ENCODE data around the gene CSPG4.
"Not testable (repeated sequence)": the region's sequence is repeated elsewhere in the genome, so short reads cannot be mapped to it uniquely, and the experiment has no call there.

CSPG4 gene

DNA sequence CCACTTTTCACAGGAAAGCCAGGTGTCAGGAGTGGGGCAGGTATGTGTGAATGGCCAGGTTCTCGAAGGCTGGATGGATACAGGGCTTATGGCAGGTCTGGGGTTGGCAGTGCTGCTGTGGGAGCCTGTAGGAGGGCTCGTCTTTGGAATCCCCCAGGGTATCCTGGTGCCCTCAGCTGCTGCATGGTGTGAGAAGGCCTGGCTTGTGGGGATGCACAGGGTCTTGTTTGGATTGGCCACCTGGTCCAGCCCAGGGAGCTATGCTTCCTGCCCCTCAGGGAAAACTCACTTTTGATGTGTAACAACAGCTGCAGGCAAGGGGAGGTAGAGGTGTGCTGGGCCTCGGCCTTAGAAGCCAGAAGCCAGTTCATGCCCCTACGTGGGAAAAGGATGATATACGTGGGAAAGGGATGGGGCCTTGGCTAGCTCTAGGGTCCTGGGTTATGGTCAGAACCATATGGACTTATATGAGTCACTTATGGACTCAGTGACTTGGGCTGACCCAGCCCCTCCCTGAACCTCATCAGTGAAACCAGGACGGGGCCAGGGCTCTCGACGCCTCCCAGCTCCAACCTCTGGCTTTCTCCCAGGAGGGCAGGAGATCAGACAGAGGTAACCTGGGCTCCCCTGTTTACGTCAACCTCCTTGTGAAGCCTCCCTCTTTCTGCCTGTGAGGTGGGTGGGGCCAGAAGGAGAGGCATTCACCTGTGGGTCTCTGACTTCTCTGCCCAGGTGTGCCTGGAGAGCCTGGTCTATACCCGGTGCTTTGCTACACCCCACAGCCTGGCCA lies 37.8 kb upstream of the CSPG4 start:
- TF ChIP-seq ZNF274 (IDR thresholded peaks at IDR 0.05; ENCODE audit: low read depth, low read length) = no peak
- H3K9me3 ChIP-seq (ENCODE audit: insufficient read depth, low read length) = no peaks in the 10 kb centered on the region
- no peaks in the 10 kb centered on the region for H3K4me1 ChIP-seq (ENCODE audit: insufficient read depth, insufficient read length)
- DNase-seq (ENCODE audit: low read depth, low spot score) = no peak
- H3K9ac ChIP-seq (ENCODE audit: insufficient read length, low read depth) = no peak overlapping the region
- H3K27me3 ChIP-seq (ENCODE audit: insufficient read depth, insufficient read length) = no peaks in the 10 kb centered on the region
- H3K36me3 ChIP-seq (ENCODE audit: insufficient read depth, insufficient read length, low read length) = no peaks in the 10 kb centered on the region
- H3K4me3 ChIP-seq (ENCODE audit: insufficient read length, low read depth) = no peak overlapping the region

DNA sequence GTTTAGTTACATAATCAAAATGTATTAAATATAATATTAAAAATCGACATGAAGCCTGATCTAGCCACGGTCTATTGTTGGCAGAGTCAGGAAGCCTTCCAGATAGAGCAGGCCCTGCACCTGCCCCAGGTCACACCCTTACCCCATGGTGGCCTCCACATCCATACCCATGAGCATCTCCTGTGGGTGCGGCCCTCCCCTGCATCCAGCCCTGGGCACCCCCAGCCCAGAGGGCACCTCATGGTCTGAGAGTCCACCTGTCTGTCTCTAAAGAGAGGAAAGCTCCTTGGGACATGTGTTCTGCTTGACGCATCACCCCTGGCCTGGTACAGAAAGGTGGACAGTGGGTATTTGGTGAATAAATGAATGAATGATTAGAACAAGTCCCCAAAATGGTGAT lies 37.2 kb upstream of the CSPG4 start:
- no peaks in the 10 kb centered on the region for H3K36me3 ChIP-seq (ENCODE audit: insufficient read depth, insufficient read length, low read length)
- H3K9ac ChIP-seq (ENCODE audit: insufficient read length, low read depth) = no peak overlapping the region
- TF ChIP-seq YY1 (IDR thresholded peaks at IDR 0.05; ENCODE audit: insufficient read depth, insufficient read length) (no peak), SUZ12 (IDR thresholded peaks at IDR 0.05; ENCODE audit: extremely low read depth, insufficient read depth, insufficient read length) (no peak), ZNF274 (IDR thresholded peaks at IDR 0.05; ENCODE audit: low read depth, low read length) (no peak)

GRCh38 chr15:75748882-75749281 lies 36.2 kb upstream of the CSPG4 start:
- not testable (repeated sequence) for H3K36me3 ChIP-seq (ENCODE audit: insufficient read depth, insufficient read length, low read length); H3K27me3 ChIP-seq (ENCODE audit: insufficient read depth, insufficient read length); H3K9ac ChIP-seq (ENCODE audit: insufficient read length, low read depth); H3K4me3 ChIP-seq (ENCODE audit: insufficient read length, low read depth); DNase-seq (ENCODE audit: low read depth, low spot score); H3K4me1 ChIP-seq (ENCODE audit: insufficient read depth, insufficient read length); H3K9me3 ChIP-seq (ENCODE audit: insufficient read depth, low read length)

More for the DNA sequence above, 37.2 kb upstream of the CSPG4 start:
- DNase-seq (ENCODE audit: low read depth, low spot score) = no peak
- H3K4me1 ChIP-seq (ENCODE audit: insufficient read depth, insufficient read length) = no peaks in the 10 kb centered on the region
- no peaks in the 10 kb centered on the region for H3K9me3 ChIP-seq (ENCODE audit: insufficient read depth, low read length)
- no peaks in the 10 kb centered on the region for H3K27me3 ChIP-seq (ENCODE audit: insufficient read depth, insufficient read length)
- H3K4me3 ChIP-seq (ENCODE audit: insufficient read length, low read depth) = no peak overlapping the region

GRCh38 chr15:75747121-75747520 lies 34.5 kb upstream of the CSPG4 start:
- H3K36me3 ChIP-seq (ENCODE audit: insufficient read depth, insufficient read length, low read length); DNase-seq (ENCODE audit: low read depth, low spot score); H3K4me1 ChIP-seq (ENCODE audit: insufficient read depth, insufficient read length); H3K4me3 ChIP-seq (ENCODE audit: insufficient read length, low read depth); H3K9ac ChIP-seq (ENCODE audit: insufficient read length, low read depth); H3K27me3 ChIP-seq (ENCODE audit: insufficient read depth, insufficient read length): not testable (repeated sequence)
- peaks cover 15% of the 10 kb centered on the region; the same call in 1 of the 2 replicates for H3K9me3 ChIP-seq (ENCODE audit: insufficient read depth, low read length)

DNA sequence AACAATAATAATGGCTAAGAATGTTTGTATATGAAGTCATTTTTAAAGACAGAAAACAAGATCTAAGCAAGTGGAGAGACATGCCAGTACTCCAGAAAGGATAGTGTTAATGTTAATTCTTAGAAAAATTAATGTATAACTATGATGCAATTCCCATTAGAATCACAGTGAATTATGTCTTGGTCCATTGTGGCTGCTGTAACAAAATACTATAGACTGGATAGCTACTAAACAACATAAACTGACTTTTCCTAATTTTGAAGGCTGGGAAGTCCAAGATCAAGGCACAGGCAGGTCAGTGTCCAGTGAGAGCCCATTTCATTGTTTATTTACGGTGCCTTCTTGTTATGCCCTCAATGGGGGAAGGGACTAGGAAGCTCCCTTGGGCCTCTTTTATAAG lies 32.7 kb upstream of the CSPG4 start:
- no peaks in the 10 kb centered on the region for H3K36me3 ChIP-seq (ENCODE audit: insufficient read depth, insufficient read length, low read length)
- peaks cover 5% of the 10 kb centered on the region for H3K27me3 ChIP-seq (ENCODE audit: insufficient read depth, insufficient read length)
- peaks cover 21% of the 10 kb centered on the region; the same call in 1 of the 2 replicates for H3K9me3 ChIP-seq (ENCODE audit: insufficient read depth, low read length)
- no peak for TF ChIP-seq SUZ12 (IDR thresholded peaks at IDR 0.05; ENCODE audit: extremely low read depth, insufficient read depth, insufficient read length)
- TF ChIP-seq YY1 (IDR thresholded peaks at IDR 0.05; ENCODE audit: insufficient read depth, insufficient read length) = no peak
- no peak for TF ChIP-seq ZNF274 (IDR thresholded peaks at IDR 0.05; ENCODE audit: low read depth, low read length)
- no peak overlapping the region for H3K9ac ChIP-seq (ENCODE audit: insufficient read length, low read depth)
- no peaks in the 10 kb centered on the region for H3K4me1 ChIP-seq (ENCODE audit: insufficient read depth, insufficient read length)
- no peak overlapping the region for H3K4me3 ChIP-seq (ENCODE audit: insufficient read length, low read depth)
- no peak for DNase-seq (ENCODE audit: low read depth, low spot score)

GRCh38 chr15:75742346-75742745 lies 29.7 kb upstream of the CSPG4 start:
- H3K4me1 ChIP-seq (ENCODE audit: insufficient read depth, insufficient read length); H3K36me3 ChIP-seq (ENCODE audit: insufficient read depth, insufficient read length, low read length); H3K4me3 ChIP-seq (ENCODE audit: insufficient read length, low read depth); DNase-seq (ENCODE audit: low read depth, low spot score); H3K9ac ChIP-seq (ENCODE audit: insufficient read length, low read depth): not testable (repeated sequence)
- peaks cover 28% of the 10 kb centered on the region for H3K27me3 ChIP-seq (ENCODE audit: insufficient read depth, insufficient read length)
- H3K9me3 ChIP-seq (ENCODE audit: insufficient read depth, low read length) = peaks cover 26% of the 10 kb centered on the region; the same call in 1 of the 2 replicates

- TF ChIP-seq YY1 (IDR thresholded peaks at IDR 0.05; ENCODE audit: insufficient read depth, insufficient read length) (no peak), SUZ12 (IDR thresholded peaks at IDR 0.05; ENCODE audit: extremely low read depth, insufficient read depth, insufficient read length) (no peak), ZNF274 (IDR thresholded peaks at IDR 0.05; ENCODE audit: low read depth, low read length) (no peak)
- H3K36me3 ChIP-seq (ENCODE audit: insufficient read depth, insufficient read length, low read length) = no peaks in the 10 kb centered on the region
- peaks cover 34% of the 10 kb centered on the region for H3K27me3 ChIP-seq (ENCODE audit: insufficient read depth, insufficient read length)
- no peak overlapping the region for H3K4me3 ChIP-seq (ENCODE audit: insufficient read length, low read depth)
- DNase-seq (ENCODE audit: low read depth, low spot score) = no peak
- H3K9me3 ChIP-seq (ENCODE audit: insufficient read depth, low read length) = peaks cover 26% of the 10 kb centered on the region; the same call in 1 of the 2 replicates
- no peak overlapping the region for H3K9ac ChIP-seq (ENCODE audit: insufficient read length, low read depth)
- H3K4me1 ChIP-seq (ENCODE audit: insufficient read depth, insufficient read length) = peaks cover 7% of the 10 kb centered on the region
These were observed 27.1 kb upstream of the CSPG4 start for GRCh38 chr15:75739791-75740190.

Data from NT2/D1 (cell line).